WTC11 (cell line): ENCODE data around the gene ARHGAP4. TPM values are rescaled to one million over a fixed set of nuclear protein-coding genes. Genes with fewer than 3 reads are reported as not detected.

ENCODE experiments used
- ATAC-seq: fragments of 200-7000 bp; cut with Tn5 transposase; 2 replicates; pipeline ENCODE4 v1.10.0; 2021; ENCODE audit warnings: mild to moderate bottlenecking, moderate library complexity
- CTCF ChIA-PET: fragments of 300-600 bp; sonication (Branson Sonifier 250); formaldehyde crosslinking; loops from one replicate; lab custom pipeline; 2021; ENCODE audit warnings: antibody characterized with exemption; lab: Charles Lee
- POLR2A ChIA-PET: fragments of 350-600 bp; sonication (Branson Sonifier 250); formaldehyde crosslinking; loops from one replicate; lab custom pipeline; 2021; ENCODE audit warnings: antibody characterized with exemption; lab: Charles Lee
- DNase-seq: peaks from one replicate; pipeline ENCODE4 v3.0.0; 2021; ENCODE audit warnings: low spot score
- H3K27ac Mint-ChIP-seq: 2 replicates; pipeline ENCODE4 v1.8.0; 2021; ENCODE audit warnings: mixed read lengths
- H3K27me3 Mint-ChIP-seq: 2 replicates; pipeline ENCODE4 v1.8.0; 2021; ENCODE audit warnings: low read depth, mild to moderate bottlenecking, moderate library complexity, mixed read lengths
- H3K36me3 Mint-ChIP-seq: 2 replicates; pipeline ENCODE4 v1.8.0; 2021; ENCODE audit warnings: mixed read lengths
- H3K4me1 Mint-ChIP-seq: 2 replicates; pipeline ENCODE4 v1.8.0; 2022; ENCODE audit warnings: mixed read lengths
- H3K4me3 Mint-ChIP-seq: 2 replicates; pipeline ENCODE4 v1.8.0; 2021; ENCODE audit warnings: mild to moderate bottlenecking, moderate library complexity, mixed read lengths
- H3K9me3 Mint-ChIP-seq: 2 replicates; pipeline ENCODE4 v1.8.0; 2021; ENCODE audit warnings: mixed read lengths
- ATF1 ChIP-seq: sonication (generic); formaldehyde crosslinking; IDR thresholded peaks from 2 replicates; pipeline ENCODE4 v1.8.1; 2023; ENCODE audit warnings: mild to moderate bottlenecking, moderate library complexity, missing genetic modification reagents
- CREB1 ChIP-seq: sonication (generic); formaldehyde crosslinking; IDR thresholded peaks from 2 replicates; pipeline ENCODE4 v1.8.0; 2023; ENCODE audit warnings: mild to moderate bottlenecking, missing genetic modification reagents
- ETV6 ChIP-seq: sonication (generic); formaldehyde crosslinking; IDR thresholded peaks from 2 replicates; pipeline ENCODE4 v1.8.1; 2022; ENCODE audit warnings: mild to moderate bottlenecking, missing genetic modification reagents
- IRF2 ChIP-seq: sonication (generic); formaldehyde crosslinking; IDR thresholded peaks from 2 replicates; pipeline ENCODE4 v1.8.0; 2022; ENCODE audit warnings: low read depth, missing genetic modification reagents, borderline replicate concordance
- JAZF1 ChIP-seq: fragments of 250-450 bp; sonication (Bioruptor Pico); IDR thresholded peaks from 2 replicates; pipeline ENCODE4 v1.9.0; 2021; ENCODE audit warnings: moderate library complexity, mild to moderate bottlenecking, inconsistent platforms
- MXD4 ChIP-seq: fragments of 250-450 bp; sonication (Bioruptor Pico); IDR thresholded peaks from 2 replicates; pipeline ENCODE4 v1.8.0; 2021; ENCODE audit warnings: mild to moderate bottlenecking, moderate library complexity, borderline replicate concordance
- NFE2L1 ChIP-seq: sonication (generic); formaldehyde crosslinking; IDR thresholded peaks from 2 replicates; pipeline ENCODE4 v1.8.1; 2023; ENCODE audit warnings: missing genetic modification reagents
- RELA ChIP-seq: sonication (generic); formaldehyde crosslinking; IDR thresholded peaks from 2 replicates; pipeline ENCODE4 v1.8.1; 2022; ENCODE audit warnings: missing genetic modification reagents, mild to moderate bottlenecking, borderline replicate concordance
- SMAD4 ChIP-seq: sonication (generic); formaldehyde crosslinking; IDR thresholded peaks from 2 replicates; pipeline ENCODE4 v1.8.0; 2022; ENCODE audit warnings: mild to moderate bottlenecking, missing genetic modification reagents
- SOX15 ChIP-seq: fragments of 250-450 bp; sonication (Bioruptor Pico); IDR thresholded peaks from 2 replicates; pipeline ENCODE4 v1.9.0; 2021; ENCODE audit warnings: mild to moderate bottlenecking
- ZNF138 ChIP-seq: sonication (generic); formaldehyde crosslinking; conservative IDR thresholded peaks from 2 replicates; pipeline ENCODE4 v1.8.1; 2022; ENCODE audit warnings: mild to moderate bottlenecking, moderate library complexity, missing genetic modification reagents
- ZNF232 ChIP-seq: sonication (generic); formaldehyde crosslinking; IDR thresholded peaks from 2 replicates; pipeline ENCODE4 v1.8.0; 2022; ENCODE audit warnings: mild to moderate bottlenecking, missing genetic modification reagents
- ZNF263 ChIP-seq: sonication (generic); formaldehyde crosslinking; IDR thresholded peaks from 2 replicates; pipeline ENCODE4 v1.8.1; 2022; ENCODE audit warnings: low read depth, mild to moderate bottlenecking, moderate library complexity, missing genetic modification reagents
- total RNA-seq: library from RNA; stranded (reverse); gene quantifications from 3 replicates; pipeline ENCODE4 v1.2.3, GENCODE V29; 2021
- TF ChIP-seq, protein P1 (sequence below): sonication (generic); formaldehyde crosslinking; IDR thresholded peaks from 2 replicates; pipeline ENCODE4 v1.8.0; 2022; ENCODE audit warnings: missing genetic modification reagents
- TF ChIP-seq, protein P2 (sequence below): sonication (generic); formaldehyde crosslinking; IDR thresholded peaks from 2 replicates; pipeline ENCODE4 v1.8.1; 2023; ENCODE audit warnings: mild to moderate bottlenecking, missing genetic modification reagents, borderline replicate concordance
- TF ChIP-seq, protein P3 (sequence below): sonication (generic); formaldehyde crosslinking; IDR thresholded peaks from 2 replicates; pipeline ENCODE4 v1.8.1; 2022; ENCODE audit warnings: low read depth, mild to moderate bottlenecking, moderate library complexity, missing genetic modification reagents, borderline replicate concordance
- TF ChIP-seq, protein P4 (sequence below): sonication (generic); formaldehyde crosslinking; IDR thresholded peaks from 2 replicates; pipeline ENCODE4 v1.8.1; 2022; ENCODE audit warnings: missing genetic modification reagents, borderline replicate concordance
- TF ChIP-seq, protein P5 (sequence below): sonication (generic); formaldehyde crosslinking; IDR thresholded peaks from 2 replicates; pipeline ENCODE4 v1.8.1; 2022; ENCODE audit warnings: mild to moderate bottlenecking, missing genetic modification reagents, moderate library complexity, borderline replicate concordance

Gene ARHGAP4
- total RNA-seq, 1 experiment from 2014 or later: 52.1 TPM

DNA sequence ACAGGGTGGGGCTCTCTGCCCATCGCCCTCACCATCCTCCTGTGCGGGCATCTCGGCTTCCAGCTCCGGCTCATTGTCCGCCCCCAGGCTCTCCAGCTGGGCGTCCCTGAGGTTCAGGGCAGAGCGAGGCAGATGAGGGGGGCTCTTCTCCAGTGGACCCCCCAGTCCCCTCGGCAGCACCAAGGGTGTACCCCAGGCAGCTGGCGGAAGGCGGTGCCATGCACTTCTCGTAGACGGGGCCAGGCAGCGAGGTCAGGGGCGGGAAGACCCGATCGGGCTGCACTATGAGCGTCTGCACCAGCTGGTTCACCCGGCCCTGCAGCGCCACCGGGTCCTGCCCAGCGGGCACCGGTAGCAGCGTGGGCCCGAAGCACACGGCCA lies 16.1 kb downstream of the ARHGAP4 start (continued):
- TF ChIP-seq NFE2L1: no peak
- no peak for TF ChIP-seq CREB1 (CRISPR knock-in tag)
- TF ChIP-seq, protein P1, sequence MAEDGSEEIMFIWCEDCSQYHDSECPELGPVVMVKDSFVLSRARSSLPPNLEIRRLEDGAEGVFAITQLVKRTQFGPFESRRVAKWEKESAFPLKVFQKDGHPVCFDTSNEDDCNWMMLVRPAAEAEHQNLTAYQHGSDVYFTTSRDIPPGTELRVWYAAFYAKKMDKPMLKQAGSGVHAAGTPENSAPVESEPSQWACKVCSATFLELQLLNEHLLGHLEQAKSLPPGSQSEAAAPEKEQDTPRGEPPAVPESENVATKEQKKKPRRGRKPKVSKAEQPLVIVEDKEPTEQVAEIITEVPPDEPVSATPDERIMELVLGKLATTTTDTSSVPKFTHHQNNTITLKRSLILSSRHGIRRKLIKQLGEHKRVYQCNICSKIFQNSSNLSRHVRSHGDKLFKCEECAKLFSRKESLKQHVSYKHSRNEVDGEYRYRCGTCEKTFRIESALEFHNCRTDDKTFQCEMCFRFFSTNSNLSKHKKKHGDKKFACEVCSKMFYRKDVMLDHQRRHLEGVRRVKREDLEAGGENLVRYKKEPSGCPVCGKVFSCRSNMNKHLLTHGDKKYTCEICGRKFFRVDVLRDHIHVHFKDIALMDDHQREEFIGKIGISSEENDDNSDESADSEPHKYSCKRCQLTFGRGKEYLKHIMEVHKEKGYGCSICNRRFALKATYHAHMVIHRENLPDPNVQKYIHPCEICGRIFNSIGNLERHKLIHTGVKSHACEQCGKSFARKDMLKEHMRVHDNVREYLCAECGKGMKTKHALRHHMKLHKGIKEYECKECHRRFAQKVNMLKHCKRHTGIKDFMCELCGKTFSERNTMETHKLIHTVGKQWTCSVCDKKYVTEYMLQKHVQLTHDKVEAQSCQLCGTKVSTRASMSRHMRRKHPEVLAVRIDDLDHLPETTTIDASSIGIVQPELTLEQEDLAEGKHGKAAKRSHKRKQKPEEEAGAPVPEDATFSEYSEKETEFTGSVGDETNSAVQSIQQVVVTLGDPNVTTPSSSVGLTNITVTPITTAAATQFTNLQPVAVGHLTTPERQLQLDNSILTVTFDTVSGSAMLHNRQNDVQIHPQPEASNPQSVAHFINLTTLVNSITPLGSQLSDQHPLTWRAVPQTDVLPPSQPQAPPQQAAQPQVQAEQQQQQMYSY (CRISPR knock-in tag): no peak
- no peak for TF ChIP-seq ZNF138 (CRISPR knock-in tag)
- no peak for TF ChIP-seq JAZF1 (CRISPR knock-in tag)

DNA sequence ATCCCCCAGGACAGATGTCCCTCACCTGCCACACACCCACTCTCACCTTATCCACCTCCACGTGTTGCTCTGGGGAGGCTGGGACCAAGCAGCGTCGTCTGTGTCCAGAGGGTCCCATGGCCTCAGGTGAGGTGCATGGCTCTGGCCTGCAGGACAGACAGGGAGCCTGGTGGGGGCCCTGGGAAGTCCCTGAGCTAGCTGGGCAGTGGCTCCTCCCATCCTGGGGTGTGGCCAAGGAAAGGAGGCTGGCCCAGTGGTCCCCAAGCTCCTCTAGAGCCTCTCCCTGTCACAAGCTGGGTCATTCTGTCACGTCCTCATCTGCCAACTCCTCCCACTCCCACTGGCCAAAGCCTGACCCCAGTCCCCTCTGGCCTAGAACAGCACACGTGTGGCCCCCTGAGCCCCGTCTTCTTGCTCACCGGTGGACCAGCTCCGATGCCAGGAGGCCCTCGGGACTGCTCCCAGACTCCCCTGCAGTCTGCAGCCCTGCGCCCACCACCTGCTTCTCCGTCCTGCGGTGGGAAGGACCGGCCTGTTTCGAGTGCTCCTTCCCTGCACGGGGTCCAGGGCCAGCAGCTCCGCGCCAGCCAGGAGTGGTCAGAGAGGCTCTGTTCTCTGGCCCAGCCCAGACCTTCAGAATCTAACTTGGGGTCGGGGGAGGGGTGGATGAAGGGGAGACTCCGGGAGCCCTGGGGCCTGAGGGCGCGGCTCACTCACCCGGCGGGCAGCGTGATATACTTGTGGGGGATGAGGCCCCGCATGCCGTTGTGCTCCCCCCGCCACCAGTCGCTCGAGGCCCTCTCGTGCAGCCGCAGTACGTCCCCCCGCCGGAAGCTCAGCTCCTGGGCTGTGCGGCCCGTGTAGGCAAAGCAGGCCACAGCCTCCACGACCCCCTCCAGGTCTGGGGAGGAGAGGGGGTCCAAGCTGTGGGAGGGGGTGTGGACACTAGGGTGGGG lies 16.8 kb downstream of the ARHGAP4 start:
- no peak overlapping the region for H3K27ac Mint-ChIP-seq
- DNase-seq (peak; percentile 47), ATAC-seq (peak; percentile 76)
- no peaks in the 10 kb centered on the region for H3K36me3 Mint-ChIP-seq
- H3K4me3 Mint-ChIP-seq: no peak overlapping the region
- no peak for TF ChIP-seq JAZF1 (CRISPR knock-in tag)
- ChIA-PET POLR2A (interaction anchor here (0.6 to 0.9 kb wide), 2 partner anchors 23 to 81 kb away, joined by 3 read pairs; partner anchors contain the start of gene L1CAM), CTCF (interaction anchor here (0.7 to 2.1 kb wide), 5 partner anchors 9 to 38 kb away, joined by 3 to 13 read pairs (median 6); no protein-coding TSS in a partner anchor)
- no peaks in the 10 kb centered on the region; the same call in 1 of the 2 replicates for H3K4me1 Mint-ChIP-seq
- no peaks in the 10 kb centered on the region for H3K9me3 Mint-ChIP-seq
- no peaks in the 10 kb centered on the region; the same call in 1 of the 2 replicates for H3K27me3 Mint-ChIP-seq

DNA sequence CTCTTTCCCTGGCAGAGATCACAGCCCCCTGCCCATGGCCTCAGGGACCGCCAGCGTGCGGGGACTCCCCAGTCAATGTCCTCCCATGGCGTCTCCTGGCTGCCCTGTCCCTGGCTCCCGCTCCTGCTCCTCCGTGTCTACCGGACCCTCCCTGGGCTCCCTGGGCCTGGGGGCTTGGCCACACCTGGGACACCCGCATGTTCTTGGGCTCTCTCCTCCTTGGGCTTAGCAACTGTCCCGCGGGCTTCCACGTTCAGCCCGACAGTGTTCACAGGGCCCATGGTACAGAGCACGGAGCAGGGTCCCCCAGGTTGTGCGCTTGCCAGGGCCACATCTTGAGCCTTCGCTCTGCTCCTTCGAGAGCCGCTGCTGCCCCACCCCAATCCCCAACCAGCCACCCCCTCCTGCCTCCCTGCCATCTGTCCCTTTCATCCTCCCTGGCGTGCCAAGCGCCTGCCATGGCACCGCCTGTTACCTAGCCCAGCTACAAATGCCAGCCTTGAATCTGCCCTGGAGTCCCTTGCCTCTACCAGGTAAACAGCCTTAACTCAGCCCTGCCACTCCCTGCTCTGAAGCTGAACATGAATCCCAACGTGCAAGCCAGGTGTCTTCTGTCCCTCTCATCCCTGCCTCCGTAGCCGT lies 17.7 kb downstream of the ARHGAP4 start:
- Mint-ChIP-seq H3K9me3 (no peaks in the 10 kb centered on the region), H3K27ac (no peak overlapping the region), H3K36me3 (no peaks in the 10 kb centered on the region), H3K4me1 (peaks cover 6% of the 10 kb centered on the region), H3K27me3 (no peaks in the 10 kb centered on the region; the same call in 1 of the 2 replicates), H3K4me3 (no peak overlapping the region)
- POLR2A ChIA-PET: interaction anchor here (0.6 to 0.9 kb wide), 2 partner anchors 22 to 80 kb away, joined by 3 read pairs; partner anchors contain the start of gene L1CAM
- CTCF ChIA-PET: interaction anchor here (0.5 to 2.1 kb wide), 6 partner anchors 8 to 52 kb away, joined by 3 to 13 read pairs (median 5); no protein-coding TSS in a partner anchor
- no peak for DNase-seq
- ATAC-seq: no peak
- no peak for TF ChIP-seq MXD4 (CRISPR knock-in tag)
- TF ChIP-seq, protein P2, sequence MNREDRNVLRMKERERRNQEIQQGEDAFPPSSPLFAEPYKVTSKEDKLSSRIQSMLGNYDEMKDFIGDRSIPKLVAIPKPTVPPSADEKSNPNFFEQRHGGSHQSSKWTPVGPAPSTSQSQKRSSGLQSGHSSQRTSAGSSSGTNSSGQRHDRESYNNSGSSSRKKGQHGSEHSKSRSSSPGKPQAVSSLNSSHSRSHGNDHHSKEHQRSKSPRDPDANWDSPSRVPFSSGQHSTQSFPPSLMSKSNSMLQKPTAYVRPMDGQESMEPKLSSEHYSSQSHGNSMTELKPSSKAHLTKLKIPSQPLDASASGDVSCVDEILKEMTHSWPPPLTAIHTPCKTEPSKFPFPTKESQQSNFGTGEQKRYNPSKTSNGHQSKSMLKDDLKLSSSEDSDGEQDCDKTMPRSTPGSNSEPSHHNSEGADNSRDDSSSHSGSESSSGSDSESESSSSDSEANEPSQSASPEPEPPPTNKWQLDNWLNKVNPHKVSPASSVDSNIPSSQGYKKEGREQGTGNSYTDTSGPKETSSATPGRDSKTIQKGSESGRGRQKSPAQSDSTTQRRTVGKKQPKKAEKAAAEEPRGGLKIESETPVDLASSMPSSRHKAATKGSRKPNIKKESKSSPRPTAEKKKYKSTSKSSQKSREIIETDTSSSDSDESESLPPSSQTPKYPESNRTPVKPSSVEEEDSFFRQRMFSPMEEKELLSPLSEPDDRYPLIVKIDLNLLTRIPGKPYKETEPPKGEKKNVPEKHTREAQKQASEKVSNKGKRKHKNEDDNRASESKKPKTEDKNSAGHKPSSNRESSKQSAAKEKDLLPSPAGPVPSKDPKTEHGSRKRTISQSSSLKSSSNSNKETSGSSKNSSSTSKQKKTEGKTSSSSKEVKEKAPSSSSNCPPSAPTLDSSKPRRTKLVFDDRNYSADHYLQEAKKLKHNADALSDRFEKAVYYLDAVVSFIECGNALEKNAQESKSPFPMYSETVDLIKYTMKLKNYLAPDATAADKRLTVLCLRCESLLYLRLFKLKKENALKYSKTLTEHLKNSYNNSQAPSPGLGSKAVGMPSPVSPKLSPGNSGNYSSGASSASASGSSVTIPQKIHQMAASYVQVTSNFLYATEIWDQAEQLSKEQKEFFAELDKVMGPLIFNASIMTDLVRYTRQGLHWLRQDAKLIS (CRISPR knock-in tag): no peak
- no peak for TF ChIP-seq SOX15 (CRISPR knock-in tag)
- TF ChIP-seq ZNF232 (CRISPR knock-in tag): no peak
- TF ChIP-seq ZNF263: no peak
- no peak for TF ChIP-seq SMAD4 (CRISPR knock-in tag)
- TF ChIP-seq ATF1 (CRISPR knock-in tag): no peak
- TF ChIP-seq, protein P3, sequence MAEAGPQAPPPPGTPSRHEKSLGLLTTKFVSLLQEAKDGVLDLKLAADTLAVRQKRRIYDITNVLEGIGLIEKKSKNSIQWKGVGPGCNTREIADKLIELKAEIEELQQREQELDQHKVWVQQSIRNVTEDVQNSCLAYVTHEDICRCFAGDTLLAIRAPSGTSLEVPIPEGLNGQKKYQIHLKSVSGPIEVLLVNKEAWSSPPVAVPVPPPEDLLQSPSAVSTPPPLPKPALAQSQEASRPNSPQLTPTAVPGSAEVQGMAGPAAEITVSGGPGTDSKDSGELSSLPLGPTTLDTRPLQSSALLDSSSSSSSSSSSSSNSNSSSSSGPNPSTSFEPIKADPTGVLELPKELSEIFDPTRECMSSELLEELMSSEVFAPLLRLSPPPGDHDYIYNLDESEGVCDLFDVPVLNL (CRISPR knock-in tag): no peak
- TF ChIP-seq ETV6: no peak
- TF ChIP-seq, protein P4, sequence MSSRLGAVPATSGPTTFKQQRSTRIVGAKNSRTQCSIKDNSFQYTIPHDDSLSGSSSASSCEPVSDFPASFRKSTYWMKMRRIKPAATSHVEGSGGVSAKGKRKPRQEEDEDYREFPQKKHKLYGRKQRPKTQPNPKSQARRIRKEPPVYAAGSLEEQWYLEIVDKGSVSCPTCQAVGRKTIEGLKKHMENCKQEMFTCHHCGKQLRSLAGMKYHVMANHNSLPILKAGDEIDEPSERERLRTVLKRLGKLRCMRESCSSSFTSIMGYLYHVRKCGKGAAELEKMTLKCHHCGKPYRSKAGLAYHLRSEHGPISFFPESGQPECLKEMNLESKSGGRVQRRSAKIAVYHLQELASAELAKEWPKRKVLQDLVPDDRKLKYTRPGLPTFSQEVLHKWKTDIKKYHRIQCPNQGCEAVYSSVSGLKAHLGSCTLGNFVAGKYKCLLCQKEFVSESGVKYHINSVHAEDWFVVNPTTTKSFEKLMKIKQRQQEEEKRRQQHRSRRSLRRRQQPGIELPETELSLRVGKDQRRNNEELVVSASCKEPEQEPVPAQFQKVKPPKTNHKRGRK: no peak
- TF ChIP-seq IRF2: no peak
- TF ChIP-seq, protein P5, sequence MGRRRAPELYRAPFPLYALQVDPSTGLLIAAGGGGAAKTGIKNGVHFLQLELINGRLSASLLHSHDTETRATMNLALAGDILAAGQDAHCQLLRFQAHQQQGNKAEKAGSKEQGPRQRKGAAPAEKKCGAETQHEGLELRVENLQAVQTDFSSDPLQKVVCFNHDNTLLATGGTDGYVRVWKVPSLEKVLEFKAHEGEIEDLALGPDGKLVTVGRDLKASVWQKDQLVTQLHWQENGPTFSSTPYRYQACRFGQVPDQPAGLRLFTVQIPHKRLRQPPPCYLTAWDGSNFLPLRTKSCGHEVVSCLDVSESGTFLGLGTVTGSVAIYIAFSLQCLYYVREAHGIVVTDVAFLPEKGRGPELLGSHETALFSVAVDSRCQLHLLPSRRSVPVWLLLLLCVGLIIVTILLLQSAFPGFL (CRISPR knock-in tag): no peak
- no peak for TF ChIP-seq RELA
